ENCODE measurements around the gene HOXA3. TPM values are rescaled to one million over a fixed set of nuclear protein-coding genes. Genes with fewer than 3 reads are reported as not detected.

The HOXA3 gene
- total RNA-seq, 1 donor from 2014 or later: not detected

DNA sequence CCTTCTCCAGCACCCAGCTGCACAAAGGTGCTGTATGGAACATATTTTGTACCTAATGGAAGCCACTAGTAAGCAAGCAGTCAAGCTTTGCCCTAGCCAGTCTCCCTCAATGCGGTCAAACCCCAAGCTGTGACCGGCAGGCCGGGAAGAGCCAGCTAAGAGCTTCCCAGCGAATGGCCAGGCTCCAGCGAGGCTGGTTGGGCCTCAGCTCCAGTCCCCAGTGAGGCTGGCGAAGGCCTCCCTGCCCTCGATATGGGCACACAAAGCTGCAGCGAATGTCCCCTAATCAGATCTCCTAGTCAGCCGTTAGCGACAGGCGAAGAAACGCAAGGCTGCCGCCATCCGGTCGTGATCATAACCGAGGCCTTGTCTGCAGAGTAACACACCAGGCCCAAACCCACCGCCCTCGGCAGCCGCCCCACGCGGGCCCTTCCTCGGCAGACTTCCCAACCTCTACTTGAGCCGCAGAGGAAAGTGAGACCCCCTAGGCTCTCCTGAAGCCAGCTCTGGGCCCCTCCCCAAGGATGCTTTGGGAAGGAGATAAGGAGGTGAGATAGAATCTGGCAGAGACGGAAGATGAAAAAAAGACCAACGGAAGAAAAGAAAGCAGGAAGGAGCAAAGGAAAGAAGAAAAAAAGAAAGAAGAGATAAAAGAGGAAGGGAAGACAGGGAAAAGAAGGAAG is 16.0 kb upstream of the HOXA3 start:
- H3K27me3 Mint-ChIP-seq (ENCODE audit: low read depth, unreplicated experiment): peaks cover 73% of the 10 kb centered on the region
- H3K4me2 ChIP-seq (ENCODE audit: low read length): no peak overlapping the region
- H3K9me3 Mint-ChIP-seq (ENCODE audit: unreplicated experiment): peaks cover 35% of the 10 kb centered on the region
- no peaks in the 10 kb centered on the region for H3K36me3 Mint-ChIP-seq (ENCODE audit: low read depth, unreplicated experiment)
- no peak overlapping the region for H3K27ac ChIP-seq (ENCODE audit: low read depth, low read length)
- no peak for FAIRE-seq
- H4K20me1 ChIP-seq (ENCODE audit: insufficient read depth, low read length): peaks cover 6% of the 10 kb centered on the region
- H3K27me3 ChIP-seq (ENCODE audit: insufficient read depth, low read length): peaks cover 95% of the 10 kb centered on the region
- peaks cover 4% of the 10 kb centered on the region for H3K4me1 ChIP-seq (ENCODE audit: insufficient read depth, low read length)
- DNase-seq (ENCODE audit: low read depth): no peak
- peak; percentile 22 for TF ChIP-seq EZH2 (IDR thresholded peaks at IDR 0.05; ENCODE audit: insufficient read depth, low read length)
- TF ChIP-seq, protein P1, sequence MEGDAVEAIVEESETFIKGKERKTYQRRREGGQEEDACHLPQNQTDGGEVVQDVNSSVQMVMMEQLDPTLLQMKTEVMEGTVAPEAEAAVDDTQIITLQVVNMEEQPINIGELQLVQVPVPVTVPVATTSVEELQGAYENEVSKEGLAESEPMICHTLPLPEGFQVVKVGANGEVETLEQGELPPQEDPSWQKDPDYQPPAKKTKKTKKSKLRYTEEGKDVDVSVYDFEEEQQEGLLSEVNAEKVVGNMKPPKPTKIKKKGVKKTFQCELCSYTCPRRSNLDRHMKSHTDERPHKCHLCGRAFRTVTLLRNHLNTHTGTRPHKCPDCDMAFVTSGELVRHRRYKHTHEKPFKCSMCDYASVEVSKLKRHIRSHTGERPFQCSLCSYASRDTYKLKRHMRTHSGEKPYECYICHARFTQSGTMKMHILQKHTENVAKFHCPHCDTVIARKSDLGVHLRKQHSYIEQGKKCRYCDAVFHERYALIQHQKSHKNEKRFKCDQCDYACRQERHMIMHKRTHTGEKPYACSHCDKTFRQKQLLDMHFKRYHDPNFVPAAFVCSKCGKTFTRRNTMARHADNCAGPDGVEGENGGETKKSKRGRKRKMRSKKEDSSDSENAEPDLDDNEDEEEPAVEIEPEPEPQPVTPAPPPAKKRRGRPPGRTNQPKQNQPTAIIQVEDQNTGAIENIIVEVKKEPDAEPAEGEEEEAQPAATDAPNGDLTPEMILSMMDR (IDR thresholded peaks at IDR 0.05; ENCODE audit: insufficient read depth, low read depth, low read length): no peak
- H3K36me3 ChIP-seq (ENCODE audit: insufficient read depth, low read length): no peaks in the 10 kb centered on the region
- H3K9ac ChIP-seq (ENCODE audit: low read length): no peak overlapping the region
- H3K9me3 ChIP-seq (ENCODE audit: insufficient read depth, low read depth, low read length): peaks cover 12% of the 10 kb centered on the region
- H3K79me2 ChIP-seq (ENCODE audit: insufficient read depth, low read length): no peaks in the 10 kb centered on the region
- H3K4me1 Mint-ChIP-seq (ENCODE audit: low read depth, unreplicated experiment): no peaks in the 10 kb centered on the region
- H2AFZ ChIP-seq (ENCODE audit: low read depth, low read length): no peak overlapping the region
- H3K4me3 Mint-ChIP-seq (ENCODE audit: unreplicated experiment): no peak overlapping the region
- no peak overlapping the region for H3K4me3 ChIP-seq (ENCODE audit: insufficient read depth, low read depth, low read length)
- peak overlapping the region; percentile 53 for H3K27ac Mint-ChIP-seq (ENCODE audit: unreplicated experiment)

DNA sequence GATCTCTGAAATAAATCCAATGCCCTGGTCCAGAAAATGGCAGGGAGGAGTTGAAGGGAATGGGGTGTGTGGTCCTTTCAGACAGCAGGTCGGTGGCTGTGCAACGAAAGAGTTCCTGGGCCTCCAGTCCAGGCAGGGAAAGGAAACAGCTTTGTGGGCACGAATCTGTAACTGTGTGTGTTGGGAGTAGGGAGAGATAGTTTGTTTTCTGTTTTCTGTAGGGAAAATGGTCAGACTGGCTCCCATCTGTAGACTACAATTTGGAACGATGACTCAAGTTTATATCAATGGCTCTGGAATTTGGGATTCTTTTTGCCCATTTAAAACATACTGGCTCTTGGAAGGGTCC is 15.5 kb upstream of the HOXA3 start:
- H3K9me3 Mint-ChIP-seq (ENCODE audit: unreplicated experiment): peaks cover 35% of the 10 kb centered on the region
- peak; percentile 9 for FAIRE-seq
- no peak overlapping the region for H3K4me2 ChIP-seq (ENCODE audit: low read length)
- TF ChIP-seq, protein P1 (IDR thresholded peaks at IDR 0.05; ENCODE audit: insufficient read depth, low read depth, low read length): no peak
- no peak for TF ChIP-seq EZH2 (IDR thresholded peaks at IDR 0.05; ENCODE audit: insufficient read depth, low read length)
- peaks cover 97% of the 10 kb centered on the region for H3K27me3 ChIP-seq (ENCODE audit: insufficient read depth, low read length)
- H3K79me2 ChIP-seq (ENCODE audit: insufficient read depth, low read length): no peaks in the 10 kb centered on the region
- H3K9me3 ChIP-seq (ENCODE audit: insufficient read depth, low read depth, low read length): peaks cover 12% of the 10 kb centered on the region
- no peak for DNase-seq (ENCODE audit: low read depth)
- H3K4me1 ChIP-seq (ENCODE audit: insufficient read depth, low read length): no peaks in the 10 kb centered on the region
- H3K4me3 ChIP-seq (ENCODE audit: insufficient read depth, low read depth, low read length): no peak overlapping the region
- no peak overlapping the region for H3K9ac ChIP-seq (ENCODE audit: low read length)
- no peak overlapping the region for H3K27ac Mint-ChIP-seq (ENCODE audit: unreplicated experiment)
- H3K4me1 Mint-ChIP-seq (ENCODE audit: low read depth, unreplicated experiment): no peaks in the 10 kb centered on the region
- peaks cover 6% of the 10 kb centered on the region for H4K20me1 ChIP-seq (ENCODE audit: insufficient read depth, low read length)
- H2AFZ ChIP-seq (ENCODE audit: low read depth, low read length): no peak overlapping the region
- H3K27me3 Mint-ChIP-seq (ENCODE audit: low read depth, unreplicated experiment): peaks cover 78% of the 10 kb centered on the region
- no peak overlapping the region for H3K4me3 Mint-ChIP-seq (ENCODE audit: unreplicated experiment)
- no peaks in the 10 kb centered on the region for H3K36me3 Mint-ChIP-seq (ENCODE audit: low read depth, unreplicated experiment)
- H3K36me3 ChIP-seq (ENCODE audit: insufficient read depth, low read length): no peaks in the 10 kb centered on the region
- no peak overlapping the region for H3K27ac ChIP-seq (ENCODE audit: low read depth, low read length)
